Osteocyte (in vitro differentiated cells): ENCODE results near the gene LRRC1. TPM values are rescaled to one million over a fixed set of nuclear protein-coding genes. Genes with fewer than 3 reads are reported as not detected.

Source experiments
- DNase-seq: peaks from one replicate; pipeline ENCODE4 v3.0.0; 2021; ENCODE audit warnings: mixed read lengths; ENCODE audit not compliant: unreplicated experiment; ENCODE audit errors: extremely low spot score
- H3K27ac Mint-ChIP-seq: one replicate; pipeline ENCODE4 v1.8.0; 2021; ENCODE audit warnings: mild to moderate bottlenecking, mixed read lengths; ENCODE audit not compliant: unreplicated experiment
- H3K27me3 Mint-ChIP-seq: one replicate; pipeline ENCODE4 v1.8.0; 2021; ENCODE audit warnings: mixed read lengths; ENCODE audit not compliant: unreplicated experiment
- H3K36me3 Mint-ChIP-seq: one replicate; pipeline ENCODE4 v1.8.0; 2021; ENCODE audit warnings: mixed read lengths; ENCODE audit not compliant: unreplicated experiment
- H3K4me1 Mint-ChIP-seq: one replicate; pipeline ENCODE4 v1.8.0; 2021; ENCODE audit warnings: mixed read lengths; ENCODE audit not compliant: unreplicated experiment
- H3K4me3 Mint-ChIP-seq: one replicate; pipeline ENCODE4 v1.8.0; 2021; ENCODE audit warnings: mild to moderate bottlenecking, moderate library complexity, mixed read lengths; ENCODE audit not compliant: unreplicated experiment
- H3K9me3 Mint-ChIP-seq: one replicate; pipeline ENCODE4 v1.8.0; 2021; ENCODE audit warnings: mixed read lengths; ENCODE audit not compliant: unreplicated experiment
- CTCF ChIP-seq: fragments of 200-600 bp; sonication (generic); IDR thresholded peaks from 2 replicates; pipeline ENCODE4 v1.5.0; 2021; ENCODE audit warnings: antibody characterized with exemption, mild to moderate bottlenecking, moderate library complexity
- total RNA-seq: library from RNA; stranded (reverse); gene quantifications from 2 replicates; pipeline ENCODE4 v1.2.1, GENCODE V29; 2021

Gene LRRC1
- total RNA-seq, 1 donor from 2014 or later: 7.4 TPM

GRCh38 chr6:53834132-53834531, 39.3 kb downstream of the LRRC1 start:
- no peak overlapping the region for H3K4me3 Mint-ChIP-seq

GRCh38 chr6:53837865-53838769, 43.3 kb downstream of the LRRC1 start:
- H3K27ac Mint-ChIP-seq: peak overlapping the region; percentile 27
- H3K27me3 Mint-ChIP-seq: no peaks in the 10 kb centered on the region
- peaks cover 3% of the 10 kb centered on the region for H3K36me3 Mint-ChIP-seq
- H3K4me1 Mint-ChIP-seq: peaks cover 20% of the 10 kb centered on the region
- no peak for DNase-seq
- no peak for TF ChIP-seq CTCF
- H3K4me3 Mint-ChIP-seq: no peak overlapping the region
- H3K9me3 Mint-ChIP-seq: peaks cover 7% of the 10 kb centered on the region

More at GRCh38 chr6:53834132-53834531, 39.3 kb downstream of the LRRC1 start:
- no peaks in the 10 kb centered on the region for H3K27me3 Mint-ChIP-seq
- H3K36me3 Mint-ChIP-seq: no peaks in the 10 kb centered on the region
- TF ChIP-seq CTCF: no peak
- no peaks in the 10 kb centered on the region for H3K9me3 Mint-ChIP-seq
- peaks cover 24% of the 10 kb centered on the region for H3K4me1 Mint-ChIP-seq
- no peak overlapping the region for H3K27ac Mint-ChIP-seq
- no peak for DNase-seq

GRCh38 chr6:53840027-53840426, 45.2 kb downstream of the LRRC1 start:
- Mint-ChIP-seq H3K4me3 (no peak overlapping the region), H3K9me3 (peaks cover 7% of the 10 kb centered on the region), H3K27me3 (no peaks in the 10 kb centered on the region), H3K4me1 (peaks cover 20% of the 10 kb centered on the region), H3K36me3 (peaks cover 3% of the 10 kb centered on the region), H3K27ac (no peak overlapping the region)
- TF ChIP-seq CTCF: no peak
- no peak for DNase-seq

- Mint-ChIP-seq H3K36me3 (peaks cover under 1% of the 10 kb centered on the region), H3K27ac (no peak overlapping the region), H3K4me1 (peaks cover 8% of the 10 kb centered on the region), H3K4me3 (no peak overlapping the region), H3K9me3 (no peaks in the 10 kb centered on the region), H3K27me3 (no peaks in the 10 kb centered on the region)
- no peak for DNase-seq
- TF ChIP-seq CTCF: no peak
These were observed 50.7 kb downstream of the LRRC1 start for GRCh38 chr6:53845280-53846195.

GRCh38 chr6:53846250-53846649, 51.4 kb downstream of the LRRC1 start:
- no peaks in the 10 kb centered on the region for H3K9me3 Mint-ChIP-seq
- no peak for DNase-seq
- peaks cover 8% of the 10 kb centered on the region for H3K4me1 Mint-ChIP-seq
- no peak overlapping the region for H3K27ac Mint-ChIP-seq
- H3K4me3 Mint-ChIP-seq: no peak overlapping the region
- no peaks in the 10 kb centered on the region for H3K36me3 Mint-ChIP-seq
- TF ChIP-seq CTCF: no peak
- no peaks in the 10 kb centered on the region for H3K27me3 Mint-ChIP-seq
